ENCODE measurements around the gene PHLPP1.

Gene PHLPP1

GRCh38 chr18:62857263-62857976 lies 142.1 kb downstream of the PHLPP1 start:
- no peak for DNase-seq

GRCh38 chr18:62860062-62860461 lies 144.7 kb downstream of the PHLPP1 start:
- DNase-seq = no peak

GRCh38 chr18:62862466-62862865 lies 147.1 kb downstream of the PHLPP1 start:
- no peak for DNase-seq

- no peak for DNase-seq
Measured at GRCh38 chr18:62863579-62864001, 148.2 kb downstream of the PHLPP1 start.

GRCh38 chr18:62865498-62865897 lies 150.2 kb downstream of the PHLPP1 start:
- DNase-seq = no peak

GRCh38 chr18:62867534-62867933 lies 152.2 kb downstream of the PHLPP1 start:
- no peak for DNase-seq

GRCh38 chr18:62868645-62869044 lies 153.3 kb downstream of the PHLPP1 start:
- DNase-seq = no peak

- DNase-seq = no peak
Measured at GRCh38 chr18:62870643-62871042, 155.3 kb downstream of the PHLPP1 start.

- no peak for DNase-seq
Measured at GRCh38 chr18:62875323-62875722, 160.0 kb downstream of the PHLPP1 start.

- DNase-seq = no peak
Measured at GRCh38 chr18:62876111-62876510, 160.8 kb downstream of the PHLPP1 start.

- no peak for DNase-seq
Measured at GRCh38 chr18:62876828-62877227, 161.5 kb downstream of the PHLPP1 start.

GRCh38 chr18:62877411-62878221 lies 162.3 kb downstream of the PHLPP1 start:
- peak; percentile 14 for DNase-seq

GRCh38 chr18:62878305-62878704 lies 163.0 kb downstream of the PHLPP1 start:
- peak; percentile 18 for DNase-seq

- DNase-seq = no peak
Measured at GRCh38 chr18:62880034-62880433, 164.7 kb downstream of the PHLPP1 start.

- DNase-seq = no peak
Measured at GRCh38 chr18:62880673-62881364, 165.5 kb downstream of the PHLPP1 start.

- DNase-seq = no peak
Measured at GRCh38 chr18:62881509-62882016, 166.2 kb downstream of the PHLPP1 start.

- DNase-seq = no peak
Measured at GRCh38 chr18:62883937-62884735, 168.8 kb downstream of the PHLPP1 start.

GRCh38 chr18:62885804-62886203 lies 170.5 kb downstream of the PHLPP1 start:
- no peak for DNase-seq

GRCh38 chr18:62894681-62895390 lies 179.5 kb downstream of the PHLPP1 start:
- no peak for DNase-seq

- no peak for DNase-seq
Measured at GRCh38 chr18:62897153-62897552, 181.8 kb downstream of the PHLPP1 start.

GRCh38 chr18:62898359-62898758 lies 183.0 kb downstream of the PHLPP1 start:
- DNase-seq = no peak

- no peak for DNase-seq
Measured at GRCh38 chr18:62899534-62899933, 184.2 kb downstream of the PHLPP1 start.
